ENCODE measurements around the gene SLC25A21. TPM values are rescaled to one million over a fixed set of nuclear protein-coding genes. Genes with fewer than 3 reads are reported as not detected.

The SLC25A21 gene
- total RNA-seq, 6 experiments from 2014 or later, result 0.09 to 0.37 (median 0.18) TPM; not detected in 1

DNA sequence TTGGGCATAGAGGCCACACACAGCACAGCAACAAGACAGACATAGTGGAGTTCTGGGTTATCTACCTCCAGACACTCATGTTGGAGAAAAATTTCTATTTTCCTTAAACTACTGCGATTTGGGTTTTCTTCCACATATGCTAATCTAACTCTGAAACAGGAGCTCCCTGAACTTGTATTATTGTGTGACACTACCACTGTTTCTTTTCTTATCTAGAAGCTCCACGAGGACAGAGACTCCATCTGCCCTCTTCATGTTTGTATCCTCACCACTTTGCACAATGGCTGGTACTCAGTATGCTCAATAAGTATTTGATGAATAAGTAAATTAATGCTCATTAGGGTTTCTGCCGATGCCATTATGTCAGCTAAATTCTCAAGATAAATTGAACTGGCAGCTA is 292.1 kb downstream of the SLC25A21 start:
- WGBS (ENCODE audit: insufficient coverage, low coverage, low lambda C conversion rate, missing lambda C conversion rate), result 33% methylated on average over 3 of the region's 3 CpGs
- Histone ChIP-seq H3K27me3 (no peaks in the 10 kb centered on the region), H3K9me3 (no peaks in the 10 kb centered on the region), H3K4me1 (no peaks in the 10 kb centered on the region), H3K27ac (no peak overlapping the region), H3K4me3 (no peak overlapping the region), H3K36me3 (no peaks in the 10 kb centered on the region)
- intact Hi-C loops (cut with DNase I), result no loop called here
- DNase-seq (no peak), ATAC-seq (no peak)
- TF ChIP-seq, protein P1, sequence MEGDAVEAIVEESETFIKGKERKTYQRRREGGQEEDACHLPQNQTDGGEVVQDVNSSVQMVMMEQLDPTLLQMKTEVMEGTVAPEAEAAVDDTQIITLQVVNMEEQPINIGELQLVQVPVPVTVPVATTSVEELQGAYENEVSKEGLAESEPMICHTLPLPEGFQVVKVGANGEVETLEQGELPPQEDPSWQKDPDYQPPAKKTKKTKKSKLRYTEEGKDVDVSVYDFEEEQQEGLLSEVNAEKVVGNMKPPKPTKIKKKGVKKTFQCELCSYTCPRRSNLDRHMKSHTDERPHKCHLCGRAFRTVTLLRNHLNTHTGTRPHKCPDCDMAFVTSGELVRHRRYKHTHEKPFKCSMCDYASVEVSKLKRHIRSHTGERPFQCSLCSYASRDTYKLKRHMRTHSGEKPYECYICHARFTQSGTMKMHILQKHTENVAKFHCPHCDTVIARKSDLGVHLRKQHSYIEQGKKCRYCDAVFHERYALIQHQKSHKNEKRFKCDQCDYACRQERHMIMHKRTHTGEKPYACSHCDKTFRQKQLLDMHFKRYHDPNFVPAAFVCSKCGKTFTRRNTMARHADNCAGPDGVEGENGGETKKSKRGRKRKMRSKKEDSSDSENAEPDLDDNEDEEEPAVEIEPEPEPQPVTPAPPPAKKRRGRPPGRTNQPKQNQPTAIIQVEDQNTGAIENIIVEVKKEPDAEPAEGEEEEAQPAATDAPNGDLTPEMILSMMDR (IDR thresholded peaks at IDR 0.05), result no peak
- no peak for TF ChIP-seq POLR2A (IDR thresholded peaks at IDR 0.05)

DNA sequence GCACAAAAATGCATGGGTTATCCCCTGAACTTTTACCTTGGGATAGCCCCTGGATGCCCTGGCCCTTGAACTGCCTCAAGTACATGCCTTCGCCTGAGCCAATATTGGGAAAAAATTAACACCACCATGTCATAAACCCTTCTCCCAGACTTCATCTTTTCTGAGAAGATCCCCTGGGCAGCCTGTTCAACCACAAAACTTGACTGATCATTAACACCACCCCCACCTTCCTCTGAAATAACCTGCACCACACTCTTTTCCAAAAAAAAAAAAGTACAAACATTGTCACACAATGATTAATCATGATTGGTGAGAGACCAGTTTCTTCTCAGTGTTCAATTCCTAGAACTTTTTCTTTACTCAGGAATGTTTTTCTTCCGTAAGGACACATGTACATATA is 292.8 kb downstream of the SLC25A21 start:
- H3K27ac ChIP-seq, result no peak overlapping the region
- no peaks in the 10 kb centered on the region for H3K9me3 ChIP-seq
- H3K4me1 ChIP-seq, result no peaks in the 10 kb centered on the region
- H3K36me3 ChIP-seq, result no peaks in the 10 kb centered on the region
- no peak for TF ChIP-seq POLR2A (IDR thresholded peaks at IDR 0.05)
- TF ChIP-seq, protein P1 (IDR thresholded peaks at IDR 0.05), result no peak
- no peak overlapping the region for H3K4me3 ChIP-seq
- WGBS (ENCODE audit: insufficient coverage, low coverage, low lambda C conversion rate, missing lambda C conversion rate), result 64% methylated on average over 2 of the region's 2 CpGs
- H3K27me3 ChIP-seq, result no peaks in the 10 kb centered on the region
- ATAC-seq (no peak), DNase-seq (no peak)
- intact Hi-C loops (cut with DNase I), result no loop called here

DNA sequence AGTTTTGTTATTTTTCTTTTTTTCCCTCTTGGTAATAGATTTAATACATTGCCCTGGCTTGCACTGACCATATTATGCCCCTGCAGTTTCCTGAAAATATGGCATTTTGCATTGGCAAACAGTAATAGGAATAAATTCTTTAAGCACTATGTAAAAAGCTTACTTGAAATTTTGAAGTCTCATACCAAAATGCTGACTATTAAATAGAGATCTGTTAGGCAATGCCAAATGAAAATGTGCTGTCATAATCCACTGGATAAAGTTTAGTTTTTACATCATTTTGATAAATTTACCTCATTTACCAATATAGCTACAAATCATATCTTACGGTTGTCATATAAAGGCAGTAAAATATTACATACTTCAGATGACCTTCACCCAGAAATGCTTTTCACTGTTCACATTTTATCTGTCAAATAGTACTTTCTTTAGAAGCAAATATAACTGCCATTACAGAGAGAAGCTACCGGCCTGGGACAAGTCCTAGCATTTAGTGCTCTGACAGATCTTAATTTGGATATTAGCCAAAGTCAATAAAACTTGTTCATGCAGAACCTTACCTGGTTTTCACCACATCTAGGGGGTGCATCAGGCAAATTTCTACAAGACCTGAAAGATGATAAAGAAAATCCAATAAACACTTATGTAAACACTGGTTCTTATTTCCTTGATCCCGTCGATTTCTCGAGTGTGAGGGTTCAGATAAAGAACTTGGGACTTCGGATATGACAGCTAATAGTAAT is 297.8 kb downstream of the SLC25A21 start:
- intact Hi-C loops (cut with DNase I), result no loop called here
- Histone ChIP-seq H3K4me3 (no peak overlapping the region), H3K27ac (no peak overlapping the region), H3K27me3 (no peaks in the 10 kb centered on the region), H3K4me1 (no peaks in the 10 kb centered on the region), H3K9me3 (no peaks in the 10 kb centered on the region), H3K36me3 (no peaks in the 10 kb centered on the region)
- TF ChIP-seq, protein P1 (IDR thresholded peaks at IDR 0.05), result no peak
- TF ChIP-seq POLR2A (IDR thresholded peaks at IDR 0.05), result no peak
- DNase-seq (no peak), ATAC-seq (no peak)
- WGBS (ENCODE audit: insufficient coverage, low coverage, low lambda C conversion rate, missing lambda C conversion rate), result 41% methylated on average over 6 of the region's 6 CpGs

DNA sequence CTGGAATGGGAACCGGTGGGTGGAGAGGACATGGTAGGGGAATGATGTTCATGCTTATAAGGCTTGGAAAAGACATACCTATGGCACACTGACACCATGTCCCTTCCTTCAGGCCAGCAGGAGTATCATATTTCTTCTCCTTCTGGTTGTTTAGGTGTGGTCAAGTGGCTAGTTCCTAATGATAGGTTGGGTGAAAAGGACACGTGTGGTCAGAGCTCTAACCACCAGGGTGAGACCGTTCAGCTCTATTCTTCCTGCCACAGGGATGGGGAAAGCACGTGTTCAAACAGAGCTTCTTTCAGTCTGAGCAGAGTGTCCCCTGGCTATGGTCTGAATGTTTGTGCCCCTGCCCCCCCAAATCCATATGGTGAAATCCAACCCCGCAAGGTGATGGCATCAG is 301.6 kb downstream of the SLC25A21 start:
- TF ChIP-seq, protein P1 (IDR thresholded peaks at IDR 0.05), result no peak
- no peak for TF ChIP-seq POLR2A (IDR thresholded peaks at IDR 0.05)
- WGBS (ENCODE audit: insufficient coverage, low coverage, low lambda C conversion rate, missing lambda C conversion rate), result 65% methylated on average over 3 of the region's 5 CpGs
- Histone ChIP-seq H3K9me3 (no peaks in the 10 kb centered on the region), H3K27ac (no peak overlapping the region), H3K4me1 (no peaks in the 10 kb centered on the region), H3K27me3 (no peaks in the 10 kb centered on the region), H3K36me3 (no peaks in the 10 kb centered on the region), H3K4me3 (no peak overlapping the region)
- intact Hi-C loops (cut with DNase I), result no loop called here
- no peak for ATAC-seq
- no peak for DNase-seq
